MM.1S (cell line): Measurements from ENCODE around the gene RRP36.

Experiments used
- DNase-seq: peaks from one replicate; pipeline ENCODE4 v3.0.0-alpha.2; 2015
- H2AFZ ChIP-seq: fragments of 300-600 bp; sonication (generic); 2 replicates; pipeline ENCODE4 v1.6.0; 2016; ENCODE audit warnings: antibody characterized with exemption, low read length
- H3F3A ChIP-seq: fragments of 300-600 bp; sonication (generic); 2 replicates; pipeline ENCODE4 v1.6.1; 2016; ENCODE audit warnings: mild to moderate bottlenecking, antibody characterized with exemption, low read length, moderate library complexity, mixed read lengths; ENCODE audit not compliant: insufficient read depth
- H3K27ac ChIP-seq: fragments of 300-600 bp; sonication (generic); 2 replicates; pipeline ENCODE4 v1.5.1; 2016; ENCODE audit warnings: mild to moderate bottlenecking, low read length
- H3K27me3 ChIP-seq: fragments of 300-600 bp; sonication (generic); replicated peaks from 2 replicates; pipeline ENCODE4 v1.6.0; 2016; ENCODE audit warnings: low read length; ENCODE audit not compliant: insufficient read depth
- H3K36me3 ChIP-seq: fragments of 300-600 bp; sonication (generic); replicated peaks from 2 replicates; pipeline ENCODE4 v1.6.1; 2016; ENCODE audit warnings: mild to moderate bottlenecking, low read length, mixed read lengths; ENCODE audit not compliant: insufficient read depth
- H3K4me1 ChIP-seq: fragments of 300-600 bp; sonication (generic); 2 replicates; pipeline ENCODE4 v1.6.1; 2016; ENCODE audit warnings: low read length, mixed read lengths
- H3K4me2 ChIP-seq: fragments of 300-600 bp; sonication (generic); 2 replicates; pipeline ENCODE4 v1.6.0; 2016; ENCODE audit warnings: low read depth, low read length
- H3K4me3 ChIP-seq: fragments of 300-600 bp; sonication (generic); 2 replicates; pipeline ENCODE4 v1.5.1; 2016; ENCODE audit warnings: low read length, mixed read lengths
- H3K79me2 ChIP-seq: fragments of 300-600 bp; sonication (generic); 2 replicates; pipeline ENCODE4 v1.6.1; 2016; ENCODE audit warnings: mixed run types, low read length, mixed read lengths
- H3K9ac ChIP-seq: fragments of 300-600 bp; sonication (generic); 2 replicates; pipeline ENCODE4 v1.6.1; 2016; ENCODE audit warnings: low read length, mixed read lengths
- H3K9me2 ChIP-seq: fragments of 300-600 bp; sonication (generic); replicated peaks from 2 replicates; pipeline ENCODE4 v1.6.1; 2016; ENCODE audit warnings: mild to moderate bottlenecking, low read length, mixed read lengths; ENCODE audit not compliant: insufficient read depth
- H3K9me3 ChIP-seq: fragments of 300-600 bp; sonication (generic); replicated peaks from 2 replicates; pipeline ENCODE4 v1.6.1; 2016; ENCODE audit warnings: mild to moderate bottlenecking, low read length, mixed read lengths; ENCODE audit not compliant: insufficient read depth
- H4K20me1 ChIP-seq: fragments of 300-600 bp; sonication (generic); 2 replicates; pipeline ENCODE4 v1.6.1; 2016; ENCODE audit warnings: mild to moderate bottlenecking, low read length, moderate library complexity, mixed read lengths; ENCODE audit not compliant: insufficient read depth
- CTCF ChIP-seq: fragments of 300-600 bp; sonication (generic); IDR thresholded peaks from 2 replicates; pipeline ENCODE4 v1.5.1; 2016; ENCODE audit warnings: antibody characterized with exemption, low read length, mixed read lengths
- EZH2 ChIP-seq: fragments of 300-600 bp; sonication (generic); optimal IDR thresholded peaks from 2 replicates; pipeline ENCODE3; 2017; ENCODE audit warnings: low read depth, mild to moderate bottlenecking, antibody characterized with exemption, low read length, mixed read lengths
- EZH2phosphoT487 ChIP-seq: fragments of 300-600 bp; sonication (generic); IDR thresholded peaks from 2 replicates; pipeline ENCODE4 v1.6.1; 2018; ENCODE audit warnings: antibody characterized with exemption, low read length

Gene RRP36

GRCh38 chr6:42974919-42975505 lies 46.4 kb upstream of the RRP36 start:
- H3K36me3 ChIP-seq = no peaks in the 10 kb centered on the region
- no peaks in the 10 kb centered on the region for H3K9me3 ChIP-seq
- no peaks in the 10 kb centered on the region for H4K20me1 ChIP-seq
- DNase-seq = no peak
- H3K27me3 ChIP-seq = no peaks in the 10 kb centered on the region
- no peak overlapping the region for H3K4me2 ChIP-seq
- H3K79me2 ChIP-seq = peaks cover 17% of the 10 kb centered on the region
- 0 out of 2 replicates have a peak, but pooled peaks cover 5% of the 10 kb centered on the region for H3F3A ChIP-seq
- H3K4me3 ChIP-seq = no peak overlapping the region
- H2AFZ ChIP-seq = no peak overlapping the region
- no peaks in the 10 kb centered on the region for H3K9me2 ChIP-seq
- H3K4me1 ChIP-seq = peaks cover 9% of the 10 kb centered on the region
- TF ChIP-seq EZH2 (no peak), CTCF (no peak), EZH2phosphoT487 (no peak)
- H3K27ac ChIP-seq = no peak overlapping the region
- H3K9ac ChIP-seq = no peak overlapping the region

- peak overlapping the region; percentile 40; the same call in 1 of the 2 replicates for H3K27ac ChIP-seq
Observed at GRCh38 chr6:42978487-42978838, 43.0 kb upstream of the RRP36 start.

GRCh38 chr6:42978839-42979522 lies 42.4 kb upstream of the RRP36 start, which contains the start of gene PEX6:
TSS of gene PEX6 (minus strand) at chr6:42979181. CDS start at chr6:42979150, 31 bp downstream.
- peak within 1 kb of the TSS; percentile 83 for H3K9ac ChIP-seq
- peaks cover 17% of the 10 kb centered on the region for H3K79me2 ChIP-seq
- H3K4me1 ChIP-seq = peaks cover 12% of the 10 kb centered on the region
- H3K9me3 ChIP-seq = no peaks in the 10 kb centered on the region
- peak; percentile 90 for DNase-seq
- H4K20me1 ChIP-seq = no peaks in the 10 kb centered on the region
- no peaks in the 10 kb centered on the region for H3K27me3 ChIP-seq
- peak within 1 kb of the TSS; percentile 97 for H3K4me3 ChIP-seq
- H3K4me2 ChIP-seq = peak within 1 kb of the TSS; percentile 76
- H2AFZ ChIP-seq = peak within 1 kb of the TSS; percentile 79
- peak within 1 kb of the TSS; percentile 40; the same call in 1 of the 2 replicates for H3K27ac ChIP-seq
- TF ChIP-seq EZH2 (no peak), CTCF (no peak), EZH2phosphoT487 (no peak)
- 0 out of 2 replicates have a peak, but pooled peaks cover 5% of the 10 kb centered on the region for H3F3A ChIP-seq
- H3K9me2 ChIP-seq = no peaks in the 10 kb centered on the region
- H3K36me3 ChIP-seq = no peaks in the 10 kb centered on the region

More at GRCh38 chr6:42978487-42978838, 43.0 kb upstream of the RRP36 start:
- Histone ChIP-seq H3K36me3 (no peaks in the 10 kb centered on the region), H2AFZ (peak overlapping the region; percentile 79), H3K79me2 (peaks cover 17% of the 10 kb centered on the region), H3K4me1 (peaks cover 9% of the 10 kb centered on the region), H4K20me1 (no peaks in the 10 kb centered on the region), H3K9me3 (no peaks in the 10 kb centered on the region), H3K4me3 (peak overlapping the region; percentile 97), H3K4me2 (peak overlapping the region; percentile 76), H3F3A (0 out of 2 replicates have a peak, but pooled peaks cover 5% of the 10 kb centered on the region), H3K9ac (peak overlapping the region; percentile 83), H3K27me3 (no peaks in the 10 kb centered on the region), H3K9me2 (no peaks in the 10 kb centered on the region)
- no peak for DNase-seq
- TF ChIP-seq CTCF (no peak), EZH2 (no peak), EZH2phosphoT487 (no peak)
